Measurements from ENCODE around the gene CUTA.
A peak's percentile ranks its signal among the peaks of the same experiment; 100 is the strongest.

CUTA gene, protein sequence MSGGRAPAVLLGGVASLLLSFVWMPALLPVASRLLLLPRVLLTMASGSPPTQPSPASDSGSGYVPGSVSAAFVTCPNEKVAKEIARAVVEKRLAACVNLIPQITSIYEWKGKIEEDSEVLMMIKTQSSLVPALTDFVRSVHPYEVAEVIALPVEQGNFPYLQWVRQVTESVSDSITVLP

DNA sequence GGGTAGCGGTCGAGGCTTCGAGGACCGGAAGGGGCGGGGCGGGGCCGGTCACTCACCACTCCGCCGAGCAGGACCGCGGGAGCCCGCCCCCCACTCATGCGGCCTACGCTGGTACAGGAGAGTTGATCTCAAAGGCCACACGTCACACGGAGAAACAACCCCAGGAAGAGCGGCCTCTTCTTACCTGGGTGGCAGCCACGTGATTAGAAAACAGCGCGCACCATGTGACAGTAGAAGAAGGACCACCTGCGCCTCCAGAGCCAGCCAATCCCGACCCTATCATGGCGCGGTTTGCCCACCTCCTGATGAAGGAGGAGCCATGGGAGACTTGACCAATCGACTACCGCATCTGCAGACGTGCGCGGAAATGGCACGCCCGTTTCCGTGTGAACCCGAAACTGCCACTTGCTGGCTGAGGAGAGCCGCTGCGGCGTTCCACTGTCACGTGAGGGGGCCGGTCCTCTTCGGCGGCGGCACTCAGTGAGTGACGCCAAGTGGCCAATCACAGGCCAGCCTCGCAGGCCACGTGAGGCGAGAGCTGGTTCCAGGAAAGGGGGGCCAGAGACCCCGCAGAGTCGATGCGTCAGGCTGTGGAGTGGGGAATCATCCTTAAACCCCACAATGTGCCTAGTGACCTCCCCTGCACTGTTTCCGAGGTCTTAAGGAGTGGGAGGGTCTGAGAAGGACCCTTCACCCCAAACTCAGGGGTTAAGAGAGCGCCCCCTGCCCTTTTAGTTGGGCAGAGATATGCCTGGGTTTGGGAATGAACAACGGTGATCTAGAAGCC is at the start of gene CUTA:
Gene CUTA, minus strand, starts transcription at position 205 of the 787 bp plus-strand sequence. Its CDS starts 107 bp downstream, at position 98.
- peak; percentile 99 for DNase-seq (ENCODE audit: low read depth in 2 of 2)

DNA sequence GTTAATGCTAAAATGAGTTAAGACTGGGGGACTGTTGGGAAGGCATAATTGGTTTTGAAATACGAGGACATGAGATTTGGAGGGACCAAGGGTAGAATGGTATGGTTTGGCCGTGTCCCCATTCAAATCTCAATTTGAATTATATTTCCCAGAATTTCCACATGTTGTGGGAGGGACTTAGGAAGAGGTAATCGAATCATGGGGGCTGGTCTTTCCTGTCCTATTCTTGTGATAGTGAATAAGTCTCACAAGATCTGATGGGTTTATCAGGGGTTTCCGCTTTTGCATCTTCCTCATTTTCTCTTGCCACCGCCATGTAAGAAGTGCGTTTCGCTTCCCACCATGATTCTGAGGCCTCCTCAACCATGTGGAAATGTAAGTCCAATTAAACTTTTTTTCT is 49.2 kb upstream of the CUTA start:
- no peak for DNase-seq (ENCODE audit: low read depth in 2 of 2)

GRCh38 chr6:33466075-33466735 is 48.3 kb upstream of the CUTA start:
- DNase-seq (ENCODE audit: low read depth in 2 of 2), result no peak

GRCh38 chr6:33459226-33459625 is 41.3 kb upstream of the CUTA start:
- DNase-seq (ENCODE audit: low read depth in 2 of 2), result no peak

DNA sequence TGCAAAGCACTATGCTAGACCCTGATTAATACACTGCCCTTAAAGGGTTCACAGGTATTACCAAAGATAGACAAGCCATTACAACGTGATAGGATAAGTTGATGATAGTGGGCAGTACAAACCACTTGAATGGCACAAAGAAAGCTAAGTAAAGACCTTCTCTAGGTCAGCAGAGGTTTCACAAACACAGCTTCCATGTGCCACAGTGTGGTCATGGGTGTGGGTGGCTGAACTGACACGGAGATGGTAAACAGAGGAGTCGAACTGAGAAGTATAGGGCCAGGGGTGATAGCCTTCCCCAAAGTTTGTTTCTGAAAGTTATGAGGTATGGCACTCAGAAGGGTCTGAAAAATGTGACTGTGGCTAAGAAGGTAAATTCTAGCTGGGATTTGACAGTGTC is 40.8 kb upstream of the CUTA start:
- no peak for DNase-seq (ENCODE audit: low read depth in 2 of 2)

DNA sequence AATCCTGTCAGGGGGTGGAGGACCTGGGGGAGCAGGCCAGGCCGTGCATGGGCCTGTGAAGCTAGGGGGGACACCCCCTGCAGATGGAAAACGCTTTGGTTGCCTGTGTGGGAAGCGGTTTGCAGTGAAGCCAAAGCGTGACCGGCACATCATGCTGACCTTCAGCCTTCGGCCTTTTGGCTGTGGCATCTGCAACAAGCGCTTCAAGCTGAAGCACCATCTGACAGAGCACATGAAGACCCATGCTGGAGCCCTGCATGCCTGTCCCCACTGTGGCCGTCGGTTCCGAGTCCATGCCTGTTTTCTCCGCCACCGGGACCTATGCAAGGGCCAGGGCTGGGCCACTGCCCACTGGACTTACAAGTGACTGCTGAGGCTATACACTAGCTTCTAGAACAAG is 38.2 kb upstream of the CUTA start:
- no peak for DNase-seq (ENCODE audit: low read depth in 2 of 2)

DNA sequence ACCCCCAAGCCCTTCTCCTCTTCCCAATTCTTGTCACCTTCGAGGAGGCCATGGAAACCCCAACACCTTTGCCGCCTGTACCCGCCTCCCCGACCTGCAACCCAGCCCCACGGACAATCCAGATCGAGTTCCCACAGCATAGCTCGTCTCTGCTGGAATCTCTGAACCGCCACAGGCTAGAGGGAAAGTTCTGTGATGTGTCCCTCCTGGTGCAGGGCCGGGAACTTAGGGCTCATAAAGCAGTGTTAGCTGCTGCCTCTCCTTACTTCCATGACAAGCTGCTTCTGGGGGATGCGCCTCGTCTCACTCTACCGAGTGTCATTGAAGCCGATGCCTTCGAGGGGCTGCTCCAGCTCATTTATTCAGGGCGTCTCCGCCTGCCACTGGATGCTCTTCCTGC is 37.1 kb upstream of the CUTA start:
- no peak for DNase-seq (ENCODE audit: low read depth in 2 of 2)

DNA sequence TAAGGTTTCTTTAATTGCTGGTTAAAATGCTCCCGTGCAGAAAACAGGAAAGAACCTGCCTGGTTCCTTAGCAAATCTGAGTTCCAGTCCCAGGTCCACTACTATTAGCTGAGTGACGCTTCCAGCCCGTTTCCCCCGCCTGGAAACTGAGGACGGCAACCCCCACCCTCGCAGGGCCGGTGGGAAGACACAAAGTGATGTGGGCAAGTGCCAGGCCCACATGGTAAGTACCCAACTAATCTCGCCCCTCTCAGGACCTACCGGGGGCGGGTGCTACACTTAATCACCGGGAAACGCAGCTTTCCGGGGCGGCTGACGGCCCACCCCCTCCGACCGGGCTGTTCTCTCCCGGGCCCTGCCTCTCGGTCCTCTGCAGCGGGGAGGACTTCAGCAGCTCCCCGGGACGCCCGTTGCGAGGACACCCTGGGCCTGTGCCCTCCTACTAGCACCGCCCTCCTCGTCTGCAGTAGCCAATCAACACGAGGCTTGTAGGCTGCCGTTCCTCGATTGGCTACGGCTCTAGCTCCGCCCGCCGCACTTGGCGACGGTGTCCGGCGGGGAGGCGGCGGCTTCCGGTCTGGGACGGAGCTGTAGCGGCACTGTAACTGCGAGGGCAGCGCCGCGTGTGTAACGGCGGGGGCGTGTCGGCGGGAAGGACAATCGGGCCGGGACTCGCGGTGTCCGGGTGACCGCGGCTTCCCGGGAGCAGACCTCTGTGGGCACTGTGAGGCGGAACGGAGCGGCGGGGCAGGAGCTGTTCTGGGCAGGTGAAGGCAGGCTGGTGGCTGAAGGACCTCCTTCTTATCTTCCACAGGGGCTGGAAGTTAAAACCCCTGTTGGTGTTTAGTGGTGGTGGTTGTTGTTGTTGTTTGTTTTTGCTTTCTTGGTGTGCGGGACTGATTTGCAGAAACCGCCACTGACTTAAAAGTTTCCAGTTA is 36.4 kb upstream of the CUTA start, which contains the start of gene ZBTB9:
Gene ZBTB9, plus strand, starts transcription at position 568 of the 938 bp plus-strand sequence. CDS start 525 bp downstream, outside the sequence.
- peak; percentile 86 to 88 for DNase-seq (ENCODE audit: low read depth in 2 of 2)

DNA sequence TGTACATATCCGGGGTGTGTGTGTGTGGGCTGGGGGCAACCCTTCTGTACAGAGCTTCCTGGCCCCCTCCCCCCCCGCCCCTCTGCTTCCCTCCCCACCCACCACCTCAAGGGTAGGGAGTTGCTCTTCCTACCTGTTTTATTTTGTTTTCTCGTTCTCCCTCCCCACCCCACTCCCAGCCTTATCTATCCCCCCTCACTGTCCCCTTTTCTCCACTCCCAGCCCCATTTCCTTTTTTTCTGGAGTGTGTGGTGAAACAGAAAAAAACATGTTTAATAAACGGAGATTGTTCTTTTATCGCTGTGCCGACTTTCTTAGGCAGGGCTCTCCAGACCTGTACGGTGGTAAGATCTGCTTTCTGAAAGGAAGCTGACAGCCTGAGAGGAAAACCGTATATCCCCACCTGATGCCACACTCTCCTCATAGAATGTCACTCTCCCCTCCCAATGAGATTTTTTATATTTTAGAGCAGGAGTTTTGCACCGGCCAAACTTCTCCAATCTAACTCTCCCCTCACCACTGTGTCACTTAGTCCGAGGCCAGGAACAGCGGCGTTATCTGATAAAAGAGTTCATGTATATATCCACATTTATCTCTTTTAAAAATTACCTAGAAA is 35.6 kb upstream of the CUTA start:
- no peak for DNase-seq (ENCODE audit: low read depth in 2 of 2)

- no peak for DNase-seq (ENCODE audit: low read depth in 2 of 2)
Measured at GRCh38 chr6:33452496-33452895, 34.6 kb upstream of the CUTA start.

GRCh38 chr6:33451606-33452005 is 33.7 kb upstream of the CUTA start:
- no peak for DNase-seq (ENCODE audit: low read depth in 2 of 2)

GRCh38 chr6:33450434-33450833 is 32.5 kb upstream of the CUTA start:
- DNase-seq (ENCODE audit: low read depth in 2 of 2), result no peak

DNA sequence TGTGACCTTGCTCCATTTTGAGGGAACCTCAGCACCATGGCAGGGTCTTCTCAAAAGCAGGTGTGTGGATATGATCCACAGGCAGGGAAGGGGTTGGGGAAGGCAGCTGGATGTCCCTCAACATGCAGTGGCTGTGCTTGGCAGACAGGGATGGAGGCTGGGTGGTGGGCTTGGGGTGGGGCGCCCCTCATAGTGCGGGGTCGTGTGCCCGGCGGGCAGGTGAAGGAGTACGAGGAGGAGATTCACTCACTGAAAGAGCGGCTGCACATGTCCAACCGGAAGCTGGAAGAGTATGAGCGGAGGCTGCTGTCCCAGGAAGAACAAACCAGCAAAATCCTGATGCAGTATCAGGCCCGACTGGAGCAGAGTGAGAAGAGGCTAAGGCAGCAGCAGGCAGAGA is 28.4 kb upstream of the CUTA start:
- no peak for DNase-seq (ENCODE audit: low read depth in 2 of 2)

- DNase-seq (ENCODE audit: low read depth in 2 of 2), result no peak
Measured at GRCh38 chr6:33445119-33445603, 27.3 kb upstream of the CUTA start.

- no peak for DNase-seq (ENCODE audit: low read depth in 2 of 2)
Measured at GRCh38 chr6:33443619-33444504, 26.0 kb upstream of the CUTA start.

DNA sequence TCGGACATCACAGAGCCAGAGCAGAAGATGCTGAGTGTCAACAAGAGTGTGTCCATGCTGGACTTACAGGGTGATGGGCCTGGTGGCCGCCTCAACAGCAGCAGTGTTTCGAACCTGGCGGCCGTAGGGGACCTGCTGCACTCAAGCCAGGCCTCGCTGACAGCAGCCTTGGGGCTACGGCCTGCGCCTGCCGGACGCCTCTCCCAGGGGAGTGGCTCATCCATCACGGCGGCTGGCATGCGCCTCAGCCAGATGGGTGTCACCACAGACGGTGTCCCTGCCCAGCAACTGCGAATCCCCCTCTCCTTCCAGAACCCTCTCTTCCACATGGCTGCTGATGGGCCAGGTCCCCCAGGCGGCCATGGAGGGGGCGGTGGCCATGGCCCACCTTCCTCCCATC is 25.1 kb upstream of the CUTA start:
- DNase-seq (ENCODE audit: low read depth in 2 of 2), result no peak

GRCh38 chr6:33442283-33442682 is 24.4 kb upstream of the CUTA start:
- no peak for DNase-seq (ENCODE audit: low read depth in 2 of 2)

DNA sequence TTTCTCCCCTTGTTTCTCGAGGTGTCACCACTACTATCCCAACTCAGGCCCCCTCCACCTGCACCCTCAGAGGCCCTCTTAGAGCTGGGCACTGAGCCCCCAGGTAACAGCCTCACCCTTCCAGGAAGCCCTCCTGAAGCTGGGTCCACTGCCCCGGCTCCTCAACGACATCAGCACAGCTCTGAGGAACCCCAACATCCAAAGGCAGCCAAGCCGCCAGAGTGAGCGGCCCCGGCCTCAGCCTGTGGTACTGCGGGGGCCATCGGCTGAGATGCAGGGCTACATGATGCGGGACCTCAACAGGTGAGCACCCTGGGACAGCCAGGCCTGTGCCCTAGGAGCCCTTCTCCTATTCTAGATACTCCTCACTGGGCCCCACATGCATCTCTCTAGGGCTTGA is 23.6 kb upstream of the CUTA start:
- DNase-seq (ENCODE audit: low read depth in 2 of 2), result no peak

DNA sequence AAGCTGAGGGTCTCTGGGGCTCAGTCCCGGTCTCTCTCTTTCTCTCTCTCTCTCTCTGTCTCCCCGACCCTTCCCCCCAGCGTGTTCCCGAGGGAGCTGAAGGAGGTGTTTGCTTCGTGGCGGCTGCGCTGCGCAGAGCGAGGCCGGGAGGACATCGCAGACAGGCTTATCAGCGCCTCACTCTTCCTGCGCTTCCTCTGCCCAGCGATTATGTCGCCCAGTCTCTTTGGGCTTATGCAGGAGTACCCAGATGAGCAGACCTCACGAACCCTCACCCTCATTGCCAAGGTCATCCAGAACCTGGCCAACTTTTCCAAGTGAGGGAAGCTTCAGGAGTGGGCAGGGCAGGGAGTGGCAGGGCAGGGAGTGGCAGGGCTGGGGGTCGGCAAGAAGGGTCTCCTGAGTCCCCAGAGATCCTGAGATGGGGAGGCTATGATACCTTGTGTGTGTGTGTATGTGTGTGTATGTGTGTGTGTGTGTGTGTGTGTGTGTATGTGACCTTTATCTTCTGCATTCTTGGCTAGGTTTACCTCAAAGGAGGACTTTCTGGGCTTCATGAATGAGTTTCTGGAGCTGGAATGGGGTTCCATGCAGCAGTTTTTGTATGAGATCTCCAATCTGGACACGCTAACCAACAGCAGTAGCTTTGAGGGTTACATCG is 22.9 kb upstream of the CUTA start:
- no peak for DNase-seq (ENCODE audit: low read depth in 2 of 2)

Measured in fibroblast of skin of left quadriceps (primary cell).